Mesothelial cell of epicardium (in vitro differentiated cells): Measurements from ENCODE around the gene CD4. TPM values are rescaled to one million over a fixed set of nuclear protein-coding genes. Genes with fewer than 3 reads are reported as not detected.

Source experiments
- DNase-seq, 2 experiments: peaks; one replicate each; pipeline ENCODE4 v3.0.0; 2021; ENCODE audit warnings: low spot score in 2 of 2; ENCODE audit not compliant: unreplicated experiment in 2 of 2
- H3K27ac Mint-ChIP-seq: 2 replicates; pipeline ENCODE4 v1.8.0; 2021; ENCODE audit warnings: mixed read lengths
- H3K27me3 Mint-ChIP-seq: 2 replicates; pipeline ENCODE4 v1.8.0; 2021; ENCODE audit warnings: low read depth, mixed read lengths
- H3K36me3 Mint-ChIP-seq: 2 replicates; pipeline ENCODE4 v1.8.0; 2021; ENCODE audit warnings: mixed read lengths
- H3K4me1 Mint-ChIP-seq: 2 replicates; pipeline ENCODE4 v1.8.0; 2021; ENCODE audit warnings: mixed read lengths
- H3K4me3 Mint-ChIP-seq: 2 replicates; pipeline ENCODE4 v1.8.0; 2021; ENCODE audit warnings: mild to moderate bottlenecking, moderate library complexity, mixed read lengths
- H3K9me3 Mint-ChIP-seq: 2 replicates; pipeline ENCODE4 v1.8.0; 2021; ENCODE audit warnings: mixed read lengths
- total RNA-seq: library from RNA; stranded (reverse); gene quantifications from 3 replicates; pipeline ENCODE4 v1.2.1, GENCODE V29; 2021
- TF ChIP-seq, protein P1 (sequence below): fragments of 200-600 bp; sonication (generic); IDR thresholded peaks from one replicate; pipeline ENCODE4 v1.5.0; 2021; ENCODE audit warnings: antibody characterized with exemption; ENCODE audit not compliant: unreplicated experiment

Gene CD4
- total RNA-seq, 1 donor from 2014 or later, result 3.8 TPM

GRCh38 chr12:6753772-6754356 is 35.5 kb upstream of the CD4 start:
- DNase-seq, result peak in 1 of 2 experiments; percentile 92
- Mint-ChIP-seq H3K36me3 (peaks cover 13% of the 10 kb centered on the region), H3K27ac (peak overlapping the region; percentile 100), H3K4me3 (peak overlapping the region; percentile 92), H3K27me3 (no peaks in the 10 kb centered on the region), H3K4me1 (peaks cover 28% of the 10 kb centered on the region), H3K9me3 (no peaks in the 10 kb centered on the region)
- TF ChIP-seq, protein P1, sequence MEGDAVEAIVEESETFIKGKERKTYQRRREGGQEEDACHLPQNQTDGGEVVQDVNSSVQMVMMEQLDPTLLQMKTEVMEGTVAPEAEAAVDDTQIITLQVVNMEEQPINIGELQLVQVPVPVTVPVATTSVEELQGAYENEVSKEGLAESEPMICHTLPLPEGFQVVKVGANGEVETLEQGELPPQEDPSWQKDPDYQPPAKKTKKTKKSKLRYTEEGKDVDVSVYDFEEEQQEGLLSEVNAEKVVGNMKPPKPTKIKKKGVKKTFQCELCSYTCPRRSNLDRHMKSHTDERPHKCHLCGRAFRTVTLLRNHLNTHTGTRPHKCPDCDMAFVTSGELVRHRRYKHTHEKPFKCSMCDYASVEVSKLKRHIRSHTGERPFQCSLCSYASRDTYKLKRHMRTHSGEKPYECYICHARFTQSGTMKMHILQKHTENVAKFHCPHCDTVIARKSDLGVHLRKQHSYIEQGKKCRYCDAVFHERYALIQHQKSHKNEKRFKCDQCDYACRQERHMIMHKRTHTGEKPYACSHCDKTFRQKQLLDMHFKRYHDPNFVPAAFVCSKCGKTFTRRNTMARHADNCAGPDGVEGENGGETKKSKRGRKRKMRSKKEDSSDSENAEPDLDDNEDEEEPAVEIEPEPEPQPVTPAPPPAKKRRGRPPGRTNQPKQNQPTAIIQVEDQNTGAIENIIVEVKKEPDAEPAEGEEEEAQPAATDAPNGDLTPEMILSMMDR, result no peak

GRCh38 chr12:6754411-6754810 is 34.9 kb upstream of the CD4 start:
- Mint-ChIP-seq H3K9me3 (no peaks in the 10 kb centered on the region), H3K36me3 (peaks cover 9% of the 10 kb centered on the region), H3K4me1 (peaks cover 28% of the 10 kb centered on the region), H3K27ac (peak overlapping the region; percentile 100), H3K27me3 (no peaks in the 10 kb centered on the region), H3K4me3 (no peak overlapping the region)
- DNase-seq, result no peak
- TF ChIP-seq, protein P1, result no peak

DNA sequence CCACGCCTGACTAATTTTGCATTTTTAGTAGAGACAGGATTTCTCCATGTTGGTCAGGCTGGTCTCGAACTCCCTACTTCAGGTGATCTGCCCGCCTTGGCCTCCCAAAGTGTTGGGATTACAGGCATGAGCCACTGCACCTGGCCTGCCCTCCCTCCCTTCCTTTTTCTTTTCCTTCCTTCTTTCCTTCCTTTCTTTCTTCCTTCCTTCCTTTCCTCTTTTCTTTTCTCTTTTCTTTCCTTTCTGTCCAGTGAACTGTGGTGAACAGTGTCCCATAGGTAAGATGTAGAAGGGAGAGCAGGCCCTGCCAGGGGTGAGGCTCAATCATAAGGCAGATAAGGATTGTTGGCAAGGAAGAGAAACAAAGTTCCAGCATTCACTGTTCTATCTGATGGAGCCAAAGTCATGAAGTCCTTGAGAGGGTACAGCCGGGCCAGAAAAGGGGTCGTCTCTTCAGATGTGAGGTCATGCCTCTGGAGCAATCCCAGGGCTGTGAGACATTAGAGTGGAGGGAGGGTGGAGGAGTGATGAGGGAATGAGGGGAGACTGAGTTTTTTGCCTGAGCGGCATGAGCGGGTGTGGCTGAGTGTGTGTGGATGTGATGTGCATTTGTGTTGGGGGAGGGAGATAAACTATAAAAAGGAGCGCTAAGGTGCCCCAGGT is 32.2 kb upstream of the CD4 start:
- Mint-ChIP-seq H3K4me3 (no peak overlapping the region), H3K27me3 (no peaks in the 10 kb centered on the region), H3K36me3 (no peaks in the 10 kb centered on the region), H3K4me1 (peaks cover 22% of the 10 kb centered on the region), H3K27ac (peak overlapping the region; percentile 8), H3K9me3 (peaks cover under 1% of the 10 kb centered on the region)
- no peak for DNase-seq
- TF ChIP-seq, protein P1, result no peak

GRCh38 chr12:6758506-6759095 is 30.7 kb upstream of the CD4 start:
- Mint-ChIP-seq H3K27me3 (no peaks in the 10 kb centered on the region), H3K4me1 (peaks cover 30% of the 10 kb centered on the region), H3K36me3 (no peaks in the 10 kb centered on the region), H3K9me3 (peaks cover 3% of the 10 kb centered on the region), H3K4me3 (no peak overlapping the region), H3K27ac (no peak overlapping the region)
- TF ChIP-seq, protein P1, result no peak
- no peak for DNase-seq

- no peak overlapping the region for H3K4me3 Mint-ChIP-seq
- peaks cover 3% of the 10 kb centered on the region for H3K9me3 Mint-ChIP-seq
- no peaks in the 10 kb centered on the region for H3K27me3 Mint-ChIP-seq
Observed at GRCh38 chr12:6759741-6760140, 29.6 kb upstream of the CD4 start.

More at GRCh38 chr12:6759741-6760140, 29.6 kb upstream of the CD4 start:
- H3K4me1 Mint-ChIP-seq, result peaks cover 30% of the 10 kb centered on the region
- TF ChIP-seq, protein P1, result no peak
- H3K27ac Mint-ChIP-seq, result no peak overlapping the region
- H3K36me3 Mint-ChIP-seq, result no peaks in the 10 kb centered on the region
- no peak for DNase-seq
